GM13976 (cell line): ENCODE measurements around the gene PPWD1.

Source experiments
- DNase-seq: peaks from one replicate; pipeline ENCODE4 v3.0.0; 2012; ENCODE audit warnings: low spot score
- in situ Hi-C: fragments of 300-500 bp; cut with MboI; formaldehyde crosslinking; loops from one replicate; pipeline ENCODE4 v1.12.0; 2022; ENCODE audit warnings: low sequenced_read_pairs, mixed read lengths, inconsistent platforms; ENCODE audit not compliant: unreplicated experiment
- TF ChIP-seq, protein P1 (sequence below): IDR thresholded peaks from 2 replicates; pipeline ENCODE4 v1.5.1; 2012; ENCODE audit warnings: borderline replicate concordance, mild to moderate bottlenecking; ENCODE audit not compliant: insufficient read depth; ENCODE audit errors: extremely low read depth, missing control alignments, control extremely low read depth

Gene PPWD1

DNA sequence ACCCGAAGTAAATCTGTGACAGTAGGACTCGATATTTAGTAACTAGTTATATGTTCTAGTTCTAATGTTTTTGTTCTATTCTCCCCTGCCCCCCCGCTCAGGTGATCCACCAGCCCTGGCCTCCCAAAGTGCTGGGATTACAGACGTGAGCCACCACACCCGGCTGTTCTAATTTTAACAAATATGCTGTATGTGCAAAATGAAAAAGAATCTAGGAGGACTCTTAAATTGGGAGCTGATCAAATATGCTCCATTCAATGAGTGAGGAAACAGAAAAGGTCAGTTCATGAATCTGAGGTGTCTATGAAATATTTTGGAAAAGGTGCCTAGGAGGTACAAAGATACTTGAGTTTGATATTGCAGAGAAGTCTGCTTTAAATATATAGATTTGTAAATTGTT lies 17.0 kb upstream of the PPWD1 start:
- TF ChIP-seq, protein P1, sequence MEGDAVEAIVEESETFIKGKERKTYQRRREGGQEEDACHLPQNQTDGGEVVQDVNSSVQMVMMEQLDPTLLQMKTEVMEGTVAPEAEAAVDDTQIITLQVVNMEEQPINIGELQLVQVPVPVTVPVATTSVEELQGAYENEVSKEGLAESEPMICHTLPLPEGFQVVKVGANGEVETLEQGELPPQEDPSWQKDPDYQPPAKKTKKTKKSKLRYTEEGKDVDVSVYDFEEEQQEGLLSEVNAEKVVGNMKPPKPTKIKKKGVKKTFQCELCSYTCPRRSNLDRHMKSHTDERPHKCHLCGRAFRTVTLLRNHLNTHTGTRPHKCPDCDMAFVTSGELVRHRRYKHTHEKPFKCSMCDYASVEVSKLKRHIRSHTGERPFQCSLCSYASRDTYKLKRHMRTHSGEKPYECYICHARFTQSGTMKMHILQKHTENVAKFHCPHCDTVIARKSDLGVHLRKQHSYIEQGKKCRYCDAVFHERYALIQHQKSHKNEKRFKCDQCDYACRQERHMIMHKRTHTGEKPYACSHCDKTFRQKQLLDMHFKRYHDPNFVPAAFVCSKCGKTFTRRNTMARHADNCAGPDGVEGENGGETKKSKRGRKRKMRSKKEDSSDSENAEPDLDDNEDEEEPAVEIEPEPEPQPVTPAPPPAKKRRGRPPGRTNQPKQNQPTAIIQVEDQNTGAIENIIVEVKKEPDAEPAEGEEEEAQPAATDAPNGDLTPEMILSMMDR = no peak
- DNase-seq = no peak

DNA sequence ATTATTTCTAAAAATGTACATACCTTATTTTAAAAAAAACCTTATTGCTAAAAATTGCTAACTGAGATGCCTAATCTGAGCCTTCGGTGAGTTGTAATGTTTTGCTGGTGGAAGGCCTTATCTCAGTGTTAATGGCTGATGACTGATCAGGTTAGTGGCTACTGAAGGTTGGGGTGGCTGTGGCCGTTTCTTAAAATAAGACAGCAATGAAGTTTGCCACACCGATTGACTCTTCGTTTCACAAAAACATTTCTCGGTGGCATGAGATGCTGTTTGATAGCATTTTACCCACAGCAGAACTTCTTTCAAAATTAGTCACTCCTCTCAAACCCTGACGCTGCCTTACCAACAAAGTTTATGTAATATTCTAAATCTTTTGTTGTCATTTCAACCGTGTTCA lies 14.8 kb upstream of the PPWD1 start:
- TF ChIP-seq, protein P1 = no peak
- in situ Hi-C loops = no loop called here
- DNase-seq = no peak

More for the DNA sequence above, 17.0 kb upstream of the PPWD1 start:
- in situ Hi-C loops = no loop called here

DNA sequence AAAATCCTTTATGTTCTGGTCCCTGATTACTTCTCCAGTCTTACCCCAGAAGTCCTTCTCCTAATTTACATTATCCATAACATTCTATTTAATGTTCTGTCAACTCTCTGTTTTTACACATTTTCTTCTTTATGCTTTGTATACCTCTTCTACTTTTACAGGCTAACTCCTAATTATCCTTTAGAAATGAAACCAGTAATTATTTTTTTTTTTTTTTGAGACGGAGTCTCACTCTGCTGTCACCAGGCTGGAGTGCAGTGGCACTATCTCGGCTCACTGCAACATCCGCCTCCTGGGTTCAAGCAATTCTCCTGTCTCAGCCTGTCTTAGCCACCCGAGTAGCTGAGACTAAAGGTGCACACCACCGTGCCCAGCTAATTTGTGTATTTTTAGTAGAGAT lies 9.2 kb upstream of the PPWD1 start:
- in situ Hi-C loops = no loop called here
- TF ChIP-seq, protein P1 = no peak
- no peak for DNase-seq

DNA sequence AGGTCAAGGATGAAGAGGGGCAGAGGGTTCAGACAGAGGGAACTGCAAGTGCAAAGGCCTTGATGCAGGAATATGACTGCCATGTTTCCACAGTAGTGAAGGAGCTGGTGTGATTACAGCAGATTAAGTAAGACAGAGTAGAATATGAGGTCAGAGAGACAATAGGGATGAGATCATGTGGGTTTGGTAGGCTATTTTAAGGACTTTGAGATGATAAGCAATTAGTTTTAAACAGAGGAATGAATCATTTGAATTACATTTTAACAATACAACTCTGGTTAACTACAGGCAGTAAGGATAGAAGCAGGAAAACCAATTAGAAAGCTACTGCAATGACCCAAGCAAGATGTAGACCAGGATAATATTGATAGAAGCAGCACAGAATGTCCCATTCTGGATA lies 7.8 kb upstream of the PPWD1 start:
- TF ChIP-seq, protein P1 = no peak
- in situ Hi-C loops = no loop called here
- no peak for DNase-seq

DNA sequence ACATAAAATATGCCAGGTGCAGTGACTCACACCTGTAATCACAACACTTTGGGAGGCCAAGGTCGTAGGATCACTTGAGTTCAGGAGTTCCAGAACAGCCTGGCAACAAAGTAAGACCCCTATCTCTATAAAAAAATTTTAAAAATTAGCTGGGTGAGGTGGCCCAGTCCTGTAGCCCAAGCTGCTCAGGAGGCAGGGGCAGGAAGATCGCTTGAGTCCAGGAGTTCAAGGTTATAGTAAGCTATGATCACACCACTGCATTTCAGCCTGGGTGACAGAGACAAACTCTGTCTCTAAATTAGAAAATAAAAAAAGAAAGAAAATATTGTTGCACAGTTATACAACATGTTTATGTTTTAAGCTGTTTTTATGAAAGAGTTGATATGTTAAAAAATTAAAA lies 6.9 kb upstream of the PPWD1 start:
- in situ Hi-C loops = no loop called here
- DNase-seq = no peak
- TF ChIP-seq, protein P1 = no peak

DNA sequence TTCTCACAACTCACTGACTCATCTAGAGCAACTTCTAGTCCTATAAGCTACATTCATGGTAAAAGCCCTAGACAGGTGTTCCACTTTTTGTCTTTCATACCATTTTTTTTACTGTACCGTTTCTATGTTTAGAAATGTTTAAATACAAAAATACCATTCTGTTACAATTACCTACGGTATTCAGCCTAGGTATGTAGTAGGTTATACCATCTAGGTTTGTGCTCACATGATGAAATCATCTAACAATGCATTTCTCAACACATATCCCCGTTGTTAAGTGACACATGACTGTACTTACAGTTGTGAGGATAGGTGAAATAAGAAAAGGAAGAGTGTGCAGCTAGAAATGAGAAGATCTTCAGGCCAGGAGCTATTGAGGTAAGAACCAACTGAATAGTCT lies 6.4 kb upstream of the PPWD1 start:
- DNase-seq = no peak
- in situ Hi-C loops = no loop called here
- TF ChIP-seq, protein P1 = no peak

DNA sequence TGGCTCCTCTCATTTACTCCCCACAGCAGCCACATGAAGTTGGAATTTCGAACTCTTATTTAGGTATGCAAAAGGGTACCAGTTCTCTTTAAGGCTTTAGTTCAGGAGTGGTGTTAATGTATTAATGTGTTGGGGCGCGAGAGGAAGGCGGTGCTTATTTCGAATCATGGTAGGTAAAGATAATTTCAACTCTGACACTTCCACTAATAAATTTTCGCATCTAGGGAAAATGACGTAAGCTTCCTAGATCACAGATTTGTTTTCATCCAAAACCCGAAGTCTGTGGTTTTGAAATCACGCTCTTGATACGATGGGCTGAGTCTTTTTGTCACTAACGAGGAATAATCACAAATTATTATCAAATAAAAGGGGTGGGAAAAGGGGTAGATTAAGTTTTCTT lies 681 bp downstream of the PPWD1 start:
- TF ChIP-seq, protein P1 = no peak
- in situ Hi-C loops = no loop called here
- DNase-seq = no peak
